HPDE6-E6E7 (cell line): Measurements from ENCODE around the gene EPHB1.

Source experiments
- DNase-seq: peaks from one replicate; pipeline ENCODE4 v3.0.0; 2011; ENCODE audit warnings: missing footprints; ENCODE audit errors: extremely low spot score

Gene EPHB1

DNA sequence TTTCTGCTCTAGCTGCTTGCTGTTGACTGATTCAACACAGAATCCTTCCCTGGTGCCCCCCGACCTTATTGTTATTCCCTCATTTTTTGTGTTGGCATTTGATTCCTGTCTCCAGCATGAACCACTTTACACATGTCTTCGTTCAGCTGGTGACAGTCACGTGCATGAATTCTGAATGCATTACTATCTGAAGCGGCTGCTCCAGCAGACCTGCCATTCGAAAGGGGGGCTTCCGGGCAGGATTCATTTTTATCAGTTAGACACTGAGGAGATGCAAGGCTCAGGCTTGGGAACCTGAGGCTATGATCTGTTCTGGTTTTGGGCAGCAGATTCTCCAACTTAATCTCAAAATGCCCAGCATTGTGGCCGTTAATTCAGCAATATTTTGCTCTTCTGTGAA, 336.2 kb downstream of the EPHB1 start:
- no peak for DNase-seq

DNA sequence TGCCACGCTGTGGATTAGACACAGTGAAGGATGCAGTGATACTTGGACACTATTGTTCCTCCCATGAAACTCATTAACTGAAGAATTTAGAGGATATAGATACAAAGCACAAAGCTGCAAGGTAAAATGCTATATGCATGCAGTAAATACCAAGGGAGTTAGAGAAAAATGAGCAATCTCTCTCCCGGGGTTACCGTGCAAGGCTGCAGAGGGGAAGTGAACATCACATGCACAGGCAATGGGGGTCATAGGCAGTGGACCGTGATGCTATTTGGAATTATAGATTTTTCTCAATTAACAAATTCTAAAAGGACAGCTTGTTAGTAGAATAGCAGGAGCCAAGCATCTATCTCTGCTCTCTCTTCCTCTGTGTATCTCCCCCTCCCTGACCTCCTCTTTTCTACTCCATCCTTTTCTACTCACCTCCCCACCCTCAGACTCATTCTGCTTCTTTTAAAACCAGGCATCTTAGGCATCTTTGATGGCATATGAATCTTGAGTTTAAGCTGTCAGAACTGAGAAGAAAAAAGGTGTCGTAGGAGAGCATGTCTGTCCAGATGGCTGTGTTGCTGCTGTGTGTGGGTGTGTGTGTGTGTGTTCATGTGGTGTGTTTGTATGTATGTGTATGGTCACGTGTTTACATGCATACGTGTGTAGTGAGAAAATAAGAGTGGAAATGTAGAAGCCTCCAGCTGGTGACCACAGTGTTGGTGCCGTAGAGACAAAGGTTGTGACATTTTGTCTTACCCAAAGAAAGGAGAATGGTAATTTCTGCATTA, 339.0 kb downstream of the EPHB1 start:
- no peak for DNase-seq

DNA sequence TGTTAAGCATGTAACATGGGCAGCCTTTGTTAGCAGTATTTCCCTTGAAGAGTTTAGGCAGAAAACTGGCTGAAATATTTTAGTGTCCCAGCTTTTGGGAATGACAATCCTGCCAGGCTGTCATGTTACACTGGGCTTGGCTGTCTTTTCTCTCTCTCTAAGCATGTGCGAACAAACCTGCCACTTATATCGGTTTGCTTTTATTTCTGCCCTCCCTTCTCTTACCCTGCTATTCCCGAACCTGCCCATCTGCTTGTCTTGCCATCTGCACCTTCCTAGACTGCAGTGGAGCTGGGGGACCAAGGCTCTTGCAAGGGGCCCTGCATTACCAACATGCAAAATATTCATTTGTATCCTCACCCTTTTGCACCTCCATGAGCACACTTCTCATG, 339.6 kb downstream of the EPHB1 start:
- no peak for DNase-seq

DNA sequence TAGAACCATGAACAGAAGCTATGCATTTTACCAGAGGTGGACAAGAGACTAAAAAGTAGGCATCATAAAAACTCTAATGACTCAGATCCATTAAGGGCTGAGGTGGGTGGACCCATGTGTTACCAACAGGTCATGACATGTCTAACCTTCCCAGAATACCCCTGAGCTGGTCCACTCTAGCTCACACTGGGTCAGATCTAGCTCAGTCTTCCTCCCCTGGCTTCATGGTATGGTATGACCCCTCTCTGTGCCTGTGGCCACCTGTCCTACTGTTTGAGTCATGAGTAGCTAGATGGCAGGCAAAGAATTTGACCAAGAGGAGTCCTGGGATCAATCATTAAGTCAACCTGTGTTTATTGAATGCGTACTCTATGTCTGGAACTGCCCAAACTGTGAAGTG, 340.4 kb downstream of the EPHB1 start:
- DNase-seq: no peak

DNA sequence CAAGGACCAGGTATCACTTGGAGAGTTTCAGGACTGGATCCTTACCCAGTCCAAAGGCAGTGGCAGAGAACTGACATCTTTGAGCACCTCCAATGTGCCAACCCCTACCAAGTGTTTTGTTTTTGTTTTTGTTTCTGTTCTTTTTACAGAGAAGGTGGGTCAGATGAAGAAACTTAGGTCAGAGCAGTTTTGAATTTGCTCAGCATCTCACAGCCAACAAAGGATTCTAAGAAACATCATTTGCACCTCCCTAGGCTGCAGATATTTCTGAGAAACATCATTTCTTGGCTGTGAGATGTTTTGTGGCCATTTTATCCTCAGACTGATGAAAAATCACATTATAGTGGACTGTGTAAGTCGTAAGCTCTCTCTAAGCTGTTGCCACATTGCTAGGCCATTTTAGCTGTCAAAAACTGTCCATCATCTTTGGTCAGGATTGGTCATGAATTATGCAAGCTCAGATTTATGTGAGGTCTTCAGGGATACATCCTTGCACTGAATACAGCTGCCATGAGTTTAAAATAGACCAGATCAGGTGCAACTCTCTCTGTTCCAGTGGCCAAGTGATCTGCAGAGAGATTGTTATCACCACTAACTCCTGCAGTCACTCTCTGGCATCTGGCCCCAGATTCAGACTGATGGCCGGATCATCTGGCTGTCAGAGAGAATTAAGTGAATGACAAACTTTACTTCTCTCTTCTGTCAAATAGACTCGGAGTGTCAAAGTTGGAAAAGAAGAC, 341.5 kb downstream of the EPHB1 start:
- no peak for DNase-seq

DNA sequence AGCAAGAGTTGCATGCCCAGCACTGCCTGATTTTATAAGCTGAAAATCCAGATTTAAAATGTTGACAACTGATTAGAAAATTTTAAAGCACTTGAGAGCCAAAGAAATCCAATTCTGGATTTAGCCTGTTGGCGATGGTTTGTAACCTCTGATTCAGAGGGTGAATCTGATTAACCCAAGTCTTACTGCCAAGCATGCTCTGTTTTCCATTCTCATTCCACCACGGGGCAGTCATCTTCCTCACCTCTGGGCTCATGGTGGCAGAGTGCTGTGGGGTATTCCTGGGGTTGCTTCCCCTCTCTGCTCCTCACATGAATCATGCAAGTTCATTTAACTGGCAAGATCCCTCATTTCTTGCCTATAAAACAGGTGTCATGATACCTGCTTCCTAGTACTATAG, 342.2 kb downstream of the EPHB1 start:
- DNase-seq: no peak

DNA sequence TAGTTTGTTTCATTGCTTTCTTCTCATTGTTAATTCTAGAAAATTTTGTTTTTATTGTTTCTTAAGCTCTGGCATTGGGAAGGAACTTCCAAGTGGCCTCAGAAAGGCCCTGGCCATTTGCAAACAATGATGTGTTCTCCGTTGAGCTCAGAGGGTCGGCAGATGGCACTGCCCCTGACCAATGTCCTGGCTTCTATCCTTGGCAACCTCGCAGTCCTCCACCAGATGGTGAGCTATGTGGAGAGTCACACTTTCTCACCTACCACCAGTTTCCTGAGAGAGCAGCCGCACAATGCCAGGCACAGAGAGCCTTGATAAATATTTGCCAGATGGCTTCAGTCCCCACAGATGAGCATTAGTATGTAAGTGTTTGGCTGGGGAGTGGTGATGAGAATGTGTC, 343.7 kb downstream of the EPHB1 start:
- no peak for DNase-seq

DNA sequence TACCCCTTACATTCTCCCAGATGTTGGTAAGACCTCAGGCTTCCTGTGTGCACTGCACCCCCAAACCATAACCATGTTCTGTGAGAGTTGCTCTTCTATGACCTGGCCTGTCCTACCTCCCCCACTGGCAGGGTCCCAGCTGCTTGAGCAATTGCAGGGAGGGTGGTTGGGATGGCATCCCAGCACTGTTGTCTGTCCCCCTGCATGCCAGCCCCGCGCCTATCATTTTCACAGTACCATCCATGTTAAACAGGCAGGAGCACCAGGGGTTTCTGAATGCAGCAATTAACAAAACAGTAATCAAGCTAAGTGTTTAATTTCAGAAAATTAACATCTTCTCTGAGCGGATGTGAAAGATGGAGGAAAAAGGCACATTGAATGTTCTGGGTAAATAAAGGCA, 345.5 kb downstream of the EPHB1 start:
- no peak for DNase-seq

DNA sequence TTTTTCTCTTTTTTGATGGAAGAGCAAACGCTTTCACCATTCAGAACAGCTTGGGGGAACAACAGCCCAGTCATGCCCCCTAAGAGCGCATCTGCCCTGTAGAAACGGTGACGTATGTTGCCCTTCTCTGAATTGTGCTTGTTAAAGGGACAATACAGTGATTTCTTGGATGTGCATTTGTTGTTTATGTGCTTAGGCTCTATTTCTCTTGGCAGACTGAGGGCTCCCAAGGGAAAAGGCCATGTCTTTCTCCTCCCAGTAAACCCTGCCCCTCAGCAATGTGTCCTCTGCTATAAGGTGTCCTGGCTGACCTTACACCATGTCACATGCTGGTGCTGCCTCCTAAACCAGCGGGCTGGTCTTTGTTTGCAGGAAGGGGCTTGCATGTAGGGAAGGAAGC, 346.1 kb downstream of the EPHB1 start:
- DNase-seq: no peak

DNA sequence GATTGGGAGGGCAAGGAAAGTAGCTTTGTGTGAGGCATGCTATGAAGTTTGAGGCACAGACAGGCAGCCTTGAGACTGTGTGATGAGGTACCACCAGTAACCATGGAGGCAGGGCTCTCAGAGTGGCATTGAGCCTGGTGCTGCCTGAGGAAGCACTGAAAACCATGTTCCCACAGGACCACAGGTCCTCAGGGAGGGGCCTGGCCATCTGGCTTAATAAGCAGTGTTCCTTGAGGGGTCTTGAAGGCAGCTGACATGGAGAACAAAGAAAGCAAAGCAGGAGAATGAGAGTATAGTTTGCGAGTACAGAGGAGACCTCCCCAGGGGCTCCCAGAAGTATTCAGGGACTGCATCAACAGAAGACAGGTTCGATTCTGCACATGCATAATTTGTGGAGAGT, 346.6 kb downstream of the EPHB1 start:
- no peak for DNase-seq

DNA sequence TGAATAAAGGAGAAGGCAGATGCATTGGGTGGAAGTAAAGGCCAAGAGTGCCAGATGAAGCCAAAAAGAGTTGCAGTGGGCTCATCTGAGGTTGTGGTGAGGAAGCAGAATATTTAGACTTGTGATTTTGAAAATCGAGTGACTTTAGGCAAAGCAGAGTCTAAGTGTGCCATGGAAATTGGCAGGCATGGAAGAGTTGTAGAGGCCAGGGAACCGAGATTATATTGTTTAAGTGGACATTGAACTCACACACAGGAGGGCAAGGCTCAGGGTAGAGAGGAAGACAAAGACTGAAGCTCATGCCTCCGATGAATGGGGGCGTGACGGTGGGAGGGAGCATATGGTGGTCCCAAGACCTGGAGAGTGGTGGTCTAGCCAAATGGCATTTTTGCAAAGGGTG, 347.5 kb downstream of the EPHB1 start:
- no peak for DNase-seq

DNA sequence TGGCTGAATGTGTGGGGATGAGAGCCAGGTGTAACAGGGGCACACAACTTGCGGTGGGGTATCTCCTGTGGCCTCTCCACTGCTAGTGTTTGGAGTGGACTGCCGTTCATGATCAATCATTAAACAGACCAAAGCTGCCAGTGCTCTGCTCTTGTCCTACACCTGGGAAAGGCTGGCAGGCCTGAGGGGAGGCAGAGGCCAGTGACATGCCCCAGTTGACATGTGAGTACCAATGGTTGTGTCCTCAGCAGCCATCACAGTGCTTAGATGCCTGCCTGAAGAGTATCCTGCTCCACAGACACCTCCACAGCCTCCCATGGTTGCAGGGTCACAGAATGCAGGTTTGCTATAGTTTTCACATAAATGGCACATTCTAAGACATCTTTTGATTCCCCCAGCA, 348.4 kb downstream of the EPHB1 start:
- DNase-seq: no peak

DNA sequence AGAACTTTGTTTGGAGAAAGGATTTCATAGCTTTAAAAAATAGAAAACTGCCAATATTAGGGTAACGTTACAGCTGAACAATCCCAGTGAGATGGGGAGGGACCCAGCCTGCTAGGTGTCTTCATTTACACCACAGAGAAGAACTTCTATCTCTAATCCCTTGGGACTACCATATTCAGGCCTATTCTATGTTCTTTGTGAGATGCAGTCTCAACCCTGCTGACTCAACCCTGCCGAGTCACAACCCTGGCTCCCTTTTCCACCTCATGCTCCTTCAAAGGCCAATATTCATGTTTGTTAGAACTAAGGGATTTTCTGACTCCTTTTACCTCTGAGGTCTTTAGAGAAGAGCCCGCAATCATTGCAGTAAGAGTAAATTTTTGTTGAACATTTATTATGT, 350.5 kb downstream of the EPHB1 start:
- DNase-seq: no peak

DNA sequence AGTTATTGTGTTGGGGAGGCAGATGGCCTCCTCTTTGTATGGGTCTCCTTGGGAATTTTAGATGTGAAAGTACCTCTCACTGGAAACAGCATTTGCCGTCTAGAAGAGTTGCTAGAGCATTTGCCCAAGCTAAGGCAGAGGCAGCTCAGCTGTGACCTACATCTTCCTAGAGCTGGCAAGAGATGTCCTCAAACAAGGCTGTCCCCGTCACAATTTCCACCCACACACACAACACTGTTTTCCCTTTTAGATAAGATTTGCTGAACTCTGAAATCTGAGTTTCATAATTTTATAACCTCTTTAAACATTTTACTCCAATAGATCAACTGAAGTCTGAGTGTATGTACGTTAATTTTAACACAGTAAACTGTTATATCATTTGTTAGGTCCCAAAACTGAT, 352.6 kb downstream of the EPHB1 start:
- no peak for DNase-seq

DNA sequence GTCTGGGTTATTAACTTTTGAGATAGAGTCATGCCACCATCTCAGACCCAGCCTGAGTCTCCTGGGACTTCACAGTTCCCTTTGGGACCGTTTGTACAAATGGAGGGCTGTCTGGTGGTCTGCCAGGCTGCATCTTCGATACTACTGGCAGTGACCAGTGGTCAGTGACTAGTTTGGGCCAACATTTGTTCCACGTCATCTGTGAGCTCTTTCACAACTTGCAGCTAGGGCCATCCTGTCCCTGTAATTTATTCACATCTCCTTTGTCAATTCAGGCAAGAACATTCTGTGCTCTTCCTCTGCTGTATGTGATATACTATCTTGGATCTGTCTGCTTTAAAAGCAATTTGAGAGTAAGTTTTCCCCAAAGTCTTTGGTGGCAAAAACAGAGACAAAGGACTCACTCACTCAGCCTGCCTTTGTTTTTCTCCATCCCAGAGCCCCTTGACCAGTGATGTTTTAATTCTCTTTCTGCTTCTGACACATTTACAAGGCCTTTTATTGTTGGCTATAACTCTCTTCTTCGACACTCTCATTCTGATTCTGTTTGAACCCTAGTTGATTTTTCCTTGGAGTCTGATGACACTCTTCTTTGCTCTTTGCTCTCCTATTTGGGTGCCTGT, 353.4 kb downstream of the EPHB1 start:
- no peak for DNase-seq

DNA sequence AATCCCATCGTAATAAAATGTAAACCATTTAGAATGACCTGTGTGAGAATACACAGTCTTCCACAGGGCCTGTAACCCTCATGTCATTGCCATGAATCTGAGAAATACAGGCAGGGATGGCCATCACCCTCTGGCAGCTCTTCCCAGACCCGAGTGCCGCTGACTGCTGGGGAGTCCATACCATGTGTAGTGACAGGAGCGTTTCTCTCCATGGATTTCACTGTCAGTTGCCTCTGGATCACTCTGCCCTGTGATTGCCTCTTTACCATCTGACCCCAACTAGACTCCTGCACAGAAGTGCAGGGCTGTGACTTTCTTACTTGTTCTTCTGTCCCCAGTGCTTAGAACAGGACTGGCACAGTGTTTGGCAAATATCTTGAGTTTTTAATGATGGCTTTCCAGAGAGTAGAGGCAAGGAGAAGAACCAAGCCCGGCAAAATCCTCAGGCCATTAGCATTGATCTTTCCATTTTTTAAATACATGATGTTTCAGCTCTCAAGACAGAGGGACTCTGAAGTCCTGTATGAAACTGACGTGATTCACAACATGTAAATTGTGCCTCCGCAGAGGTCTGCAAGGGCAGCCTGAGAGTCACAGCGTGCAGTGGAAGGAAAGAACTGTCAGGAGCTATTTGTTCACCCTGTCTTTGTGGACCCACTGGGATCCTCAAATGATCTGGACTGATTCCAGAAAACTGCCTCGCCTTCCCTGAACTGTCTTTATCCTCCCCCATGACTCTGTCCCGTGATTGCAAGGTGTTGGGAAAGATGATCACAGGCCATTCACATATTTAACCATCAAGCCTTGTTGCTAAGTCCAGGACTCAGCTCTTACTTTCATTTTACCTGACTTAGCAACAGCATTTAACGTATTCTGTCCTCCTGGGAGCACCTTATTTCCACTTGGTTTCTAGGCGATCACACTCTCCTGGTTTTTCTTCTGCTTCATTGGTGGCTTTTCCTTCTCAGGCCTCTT, 354.9 kb downstream of the EPHB1 start:
- no peak for DNase-seq

DNA sequence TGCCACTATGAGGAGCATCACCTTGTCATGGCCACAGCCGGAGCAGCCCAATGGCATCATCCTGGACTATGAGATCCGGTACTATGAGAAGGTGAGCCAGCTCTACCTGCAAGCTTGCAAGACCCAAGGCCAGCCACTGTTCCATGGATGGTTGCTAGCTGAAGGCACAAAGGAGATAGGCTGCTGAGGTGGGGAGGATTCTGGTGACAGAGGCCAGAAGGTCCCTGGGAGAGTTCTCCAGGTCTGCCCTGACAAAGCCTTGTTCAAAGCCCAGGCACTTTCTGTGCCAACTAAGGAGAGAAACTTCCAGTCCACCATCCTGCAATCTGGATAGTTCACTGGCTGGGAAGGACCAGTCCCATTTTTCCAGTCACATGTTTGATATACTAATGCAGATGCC, 359.1 kb downstream of the EPHB1 start:
- DNase-seq: no peak

DNA sequence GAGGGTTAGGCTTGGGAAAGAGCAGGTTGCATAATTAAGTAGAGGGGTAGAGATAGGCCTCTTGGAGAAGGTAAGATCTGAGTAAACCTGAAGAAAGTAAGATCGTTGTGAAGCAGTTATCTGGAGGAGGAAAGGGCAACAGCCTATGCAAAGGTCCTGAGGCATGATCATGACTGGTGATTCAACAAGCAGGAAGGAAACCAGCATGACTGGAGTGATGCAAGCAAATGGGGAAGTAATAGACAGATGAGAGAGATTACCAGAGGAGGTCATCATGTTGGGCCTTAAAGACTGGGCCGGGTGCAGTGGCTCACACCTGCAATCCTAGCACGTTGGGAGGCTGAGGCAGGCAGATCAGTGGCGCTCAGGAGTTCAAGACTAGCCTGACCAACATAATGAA, 360.2 kb downstream of the EPHB1 start:
- no peak for DNase-seq

DNA sequence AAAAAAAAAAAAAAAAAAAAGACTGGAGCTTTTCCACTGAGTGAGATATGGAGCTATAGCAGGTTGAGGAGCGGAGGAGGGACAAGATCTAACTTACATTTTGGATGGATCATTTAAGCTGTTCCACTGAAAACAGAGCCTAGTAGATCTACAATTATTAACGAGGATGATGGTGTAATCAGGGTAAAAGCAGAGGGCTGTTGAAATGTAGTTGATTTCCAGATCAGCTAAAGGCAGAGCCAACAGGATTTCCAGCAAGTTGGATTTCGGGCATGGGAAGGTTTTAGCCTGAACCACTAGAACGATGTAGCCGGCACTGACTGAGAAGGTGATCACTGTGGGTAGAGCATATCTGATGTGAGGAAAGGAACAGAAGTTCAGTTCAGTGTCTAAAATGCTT, 360.7 kb downstream of the EPHB1 start:
- DNase-seq: no peak

DNA sequence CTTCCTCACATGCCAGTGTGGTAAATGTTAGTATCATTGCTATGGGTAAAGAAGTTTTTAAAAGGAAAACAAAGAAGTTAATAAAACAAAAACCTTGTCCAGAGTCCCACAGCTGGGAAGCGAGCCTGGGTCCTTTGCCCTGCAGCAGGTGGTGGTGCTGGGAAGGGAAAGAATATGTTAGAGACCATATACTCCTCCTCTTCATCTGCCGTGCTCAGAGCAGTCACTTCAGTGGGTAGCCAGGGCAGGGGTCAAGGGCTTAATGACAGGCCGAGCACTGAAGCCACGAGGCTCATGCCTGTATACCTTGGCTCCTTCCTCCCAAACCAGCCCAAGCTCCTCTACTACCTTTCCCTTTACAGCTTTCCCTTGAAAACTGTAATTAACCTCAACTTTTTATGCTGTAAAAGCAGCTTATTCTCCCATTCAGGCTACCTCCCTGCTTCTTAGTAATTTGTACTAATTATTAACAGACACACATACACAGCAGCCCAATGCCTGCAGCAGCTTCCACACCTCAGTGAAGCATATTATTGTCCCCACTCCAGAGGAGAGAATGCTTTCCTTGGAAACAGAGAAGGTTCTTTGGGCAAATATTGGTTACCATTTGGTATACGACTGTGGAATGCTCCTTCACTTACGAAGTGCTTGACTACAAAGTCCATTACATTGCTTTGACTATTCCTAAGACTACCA, 362.1 kb downstream of the EPHB1 start:
- no peak for DNase-seq

DNA sequence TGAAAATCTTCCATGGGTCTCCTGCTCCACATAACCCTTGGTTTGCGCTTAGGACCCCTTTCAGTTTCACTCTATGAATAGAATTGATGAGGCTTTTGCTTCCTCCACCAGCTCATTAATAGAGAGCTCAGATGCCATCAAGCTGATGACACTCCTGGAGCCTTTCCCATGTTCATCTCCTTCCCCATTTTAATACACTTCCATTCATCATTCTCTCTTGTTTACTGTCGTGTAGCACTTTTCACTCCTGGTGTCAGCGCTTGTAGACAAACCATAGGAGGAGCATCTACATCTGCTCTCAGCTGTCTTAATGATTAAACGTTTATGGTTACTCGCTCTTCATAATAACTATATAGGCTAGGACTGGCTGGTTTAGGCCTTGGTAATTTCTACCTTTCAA, 363.5 kb downstream of the EPHB1 start:
- no peak for DNase-seq
